Measurements from ENCODE around the gene MYEF2. TPM values are rescaled to one million over a fixed set of nuclear protein-coding genes. Genes with fewer than 3 reads are reported as not detected.

Gene MYEF2
- total RNA-seq, 1 donor from 2014 or later, result 8.1 TPM

DNA sequence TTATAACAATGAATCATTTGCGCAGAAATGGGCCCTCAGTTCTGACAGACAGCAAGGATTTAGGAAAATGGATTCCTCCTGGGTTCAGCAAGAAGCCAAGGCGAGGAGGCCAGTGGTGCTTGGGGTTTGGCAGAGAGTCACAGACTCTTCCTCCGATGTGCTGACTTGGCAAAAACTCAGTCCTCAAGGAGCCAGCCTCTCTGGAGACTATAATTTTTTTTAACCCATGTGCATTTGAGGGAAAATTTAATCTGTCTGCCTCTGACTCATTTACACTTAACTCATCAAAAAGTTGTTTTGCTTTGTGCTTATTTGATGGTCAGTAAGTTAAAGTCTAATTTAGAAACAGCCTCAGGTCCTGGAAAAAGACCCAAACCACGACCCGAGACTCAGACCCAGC is 91.5 kb downstream of the MYEF2 start:
- DNase-seq, result peak; percentile 52

- DNase-seq, result no peak
Measured at GRCh38 chr15:48086133-48086532, 92.0 kb downstream of the MYEF2 start.

DNA sequence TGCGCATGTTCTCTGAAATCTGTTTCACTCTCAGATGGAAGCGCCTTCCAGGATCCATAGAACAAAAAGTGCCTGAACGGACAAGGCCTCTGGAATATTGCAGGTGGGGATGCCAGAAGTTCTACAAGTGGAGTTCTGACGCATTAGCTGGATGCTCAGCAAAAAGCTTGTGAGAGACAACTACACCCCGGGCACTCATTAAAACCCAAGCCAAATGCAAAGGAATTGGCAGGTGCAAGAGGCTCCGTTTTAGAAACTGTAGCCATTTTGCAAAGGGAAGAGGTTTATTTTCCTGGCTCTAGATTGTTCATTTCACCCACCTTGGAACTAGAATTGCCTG is 92.5 kb downstream of the MYEF2 start:
- DNase-seq, result peak; percentile 47

DNA sequence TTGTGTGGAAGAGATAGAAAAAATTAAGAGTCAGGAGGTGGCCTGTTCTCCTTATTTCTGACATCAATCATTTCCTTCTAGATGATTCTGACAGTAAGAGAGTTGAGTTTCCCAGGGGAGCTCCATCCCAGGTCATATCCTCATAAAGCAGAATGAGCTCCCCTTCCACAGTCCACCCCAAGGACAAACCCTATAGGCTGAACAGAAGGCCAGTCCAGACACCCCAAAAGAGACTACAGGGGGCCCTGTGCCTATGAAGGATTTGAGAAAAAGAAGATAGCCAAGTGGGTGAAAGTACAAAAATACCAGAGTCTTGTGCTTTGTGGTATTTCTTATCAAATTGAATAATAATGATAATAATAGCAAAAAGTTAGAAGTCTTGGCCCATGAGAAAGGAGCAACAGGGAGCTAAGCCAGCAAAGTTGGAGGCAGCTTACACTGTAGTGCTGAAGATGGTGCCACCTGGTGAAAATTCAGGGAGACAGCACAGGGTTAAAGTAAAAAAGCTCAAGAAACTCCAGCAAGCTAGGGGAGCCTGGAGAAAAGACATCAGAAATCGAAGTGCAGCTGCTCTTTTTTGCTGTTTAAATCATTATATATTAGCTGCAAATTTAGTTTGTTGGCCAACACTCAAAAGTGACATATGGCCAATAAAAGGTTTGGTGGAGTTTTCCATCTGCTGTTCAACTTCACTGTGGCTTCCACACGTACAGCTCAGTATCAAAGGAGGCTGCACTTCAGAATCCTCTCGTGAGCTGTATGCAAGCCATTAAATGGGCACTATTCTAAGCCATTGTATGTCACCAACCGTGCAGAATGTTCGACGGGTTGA is 93.1 kb downstream of the MYEF2 start:
- DNase-seq, result peak; percentile 55

Other genes with a start within 250 kb of the MYEF2 start
- gene SLC24A5, start 57.3 kb downstream of the MYEF2 start, total RNA-seq, result 3.6 TPM
- not detected for gene CTXN2, start 13.4 kb upstream of the MYEF2 start, total RNA-seq
- not detected for gene SLC12A1, start 28.0 kb upstream of the MYEF2 start, total RNA-seq
- 50.4 TPM for gene DUT, start 153.1 kb upstream of the MYEF2 start, total RNA-seq